Mesothelial cell of epicardium (in vitro differentiated cells): Measurements from ENCODE around the gene ARHGAP27. TPM values are rescaled to one million over a fixed set of nuclear protein-coding genes. Genes with fewer than 3 reads are reported as not detected.

Experiments used
- DNase-seq, 2 experiments: peaks; one replicate each; pipeline ENCODE4 v3.0.0; 2021; ENCODE audit warnings: low spot score in 2 of 2; ENCODE audit not compliant: unreplicated experiment in 2 of 2
- H3K27ac Mint-ChIP-seq: 2 replicates; pipeline ENCODE4 v1.8.0; 2021; ENCODE audit warnings: mixed read lengths
- H3K27me3 Mint-ChIP-seq: 2 replicates; pipeline ENCODE4 v1.8.0; 2021; ENCODE audit warnings: low read depth, mixed read lengths
- H3K36me3 Mint-ChIP-seq: 2 replicates; pipeline ENCODE4 v1.8.0; 2021; ENCODE audit warnings: mixed read lengths
- H3K4me1 Mint-ChIP-seq: 2 replicates; pipeline ENCODE4 v1.8.0; 2021; ENCODE audit warnings: mixed read lengths
- H3K4me3 Mint-ChIP-seq: 2 replicates; pipeline ENCODE4 v1.8.0; 2021; ENCODE audit warnings: mild to moderate bottlenecking, moderate library complexity, mixed read lengths
- H3K9me3 Mint-ChIP-seq: 2 replicates; pipeline ENCODE4 v1.8.0; 2021; ENCODE audit warnings: mixed read lengths
- total RNA-seq: library from RNA; stranded (reverse); gene quantifications from 3 replicates; pipeline ENCODE4 v1.2.1, GENCODE V29; 2021
- TF ChIP-seq, protein P1 (sequence below): fragments of 200-600 bp; sonication (generic); IDR thresholded peaks from one replicate; pipeline ENCODE4 v1.5.0; 2021; ENCODE audit warnings: antibody characterized with exemption; ENCODE audit not compliant: unreplicated experiment

Gene ARHGAP27
- total RNA-seq, 1 donor from 2014 or later = 16.8 TPM

DNA sequence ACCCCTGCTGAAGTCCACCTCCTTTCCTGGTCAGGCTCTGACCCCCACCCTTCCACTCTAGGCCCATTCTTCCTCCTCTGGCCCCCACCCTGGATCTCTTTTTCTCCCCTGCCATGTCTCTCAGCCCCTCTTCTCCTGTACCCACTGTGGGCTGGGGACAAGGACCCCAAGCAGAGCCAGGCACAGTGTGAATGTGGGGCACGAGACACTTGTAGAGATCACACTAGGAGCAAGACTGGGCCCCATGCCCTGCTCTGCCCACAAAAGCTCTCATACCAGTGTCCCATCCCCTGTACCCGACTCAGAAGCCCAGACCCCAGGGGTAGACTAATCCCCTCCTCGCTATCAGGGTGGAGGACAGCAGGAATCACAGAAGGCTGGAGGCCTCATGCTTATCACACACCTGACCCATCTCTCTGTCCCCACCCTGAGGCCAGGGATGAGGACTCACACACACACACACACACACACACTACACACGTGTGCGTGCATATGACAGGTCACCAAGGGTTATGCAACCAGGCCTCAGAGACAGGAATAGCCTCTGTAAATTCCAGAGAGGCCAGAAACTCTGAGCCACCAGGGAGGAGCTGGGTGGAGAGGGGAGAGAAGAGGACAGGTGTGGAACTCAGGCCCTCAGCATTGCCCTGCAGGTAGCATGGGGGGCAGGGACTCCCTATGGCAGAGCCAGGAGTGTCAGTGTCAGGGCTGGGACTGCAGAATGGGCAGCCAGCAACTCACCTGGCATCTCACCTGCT is 21.1 kb downstream of the ARHGAP27 start:
- H3K4me1 Mint-ChIP-seq = peaks cover 15% of the 10 kb centered on the region
- DNase-seq = no peak
- peaks cover 1% of the 10 kb centered on the region for H3K36me3 Mint-ChIP-seq
- no peak overlapping the region for H3K27ac Mint-ChIP-seq
- no peaks in the 10 kb centered on the region for H3K9me3 Mint-ChIP-seq
- H3K27me3 Mint-ChIP-seq = no peaks in the 10 kb centered on the region
- TF ChIP-seq, protein P1, sequence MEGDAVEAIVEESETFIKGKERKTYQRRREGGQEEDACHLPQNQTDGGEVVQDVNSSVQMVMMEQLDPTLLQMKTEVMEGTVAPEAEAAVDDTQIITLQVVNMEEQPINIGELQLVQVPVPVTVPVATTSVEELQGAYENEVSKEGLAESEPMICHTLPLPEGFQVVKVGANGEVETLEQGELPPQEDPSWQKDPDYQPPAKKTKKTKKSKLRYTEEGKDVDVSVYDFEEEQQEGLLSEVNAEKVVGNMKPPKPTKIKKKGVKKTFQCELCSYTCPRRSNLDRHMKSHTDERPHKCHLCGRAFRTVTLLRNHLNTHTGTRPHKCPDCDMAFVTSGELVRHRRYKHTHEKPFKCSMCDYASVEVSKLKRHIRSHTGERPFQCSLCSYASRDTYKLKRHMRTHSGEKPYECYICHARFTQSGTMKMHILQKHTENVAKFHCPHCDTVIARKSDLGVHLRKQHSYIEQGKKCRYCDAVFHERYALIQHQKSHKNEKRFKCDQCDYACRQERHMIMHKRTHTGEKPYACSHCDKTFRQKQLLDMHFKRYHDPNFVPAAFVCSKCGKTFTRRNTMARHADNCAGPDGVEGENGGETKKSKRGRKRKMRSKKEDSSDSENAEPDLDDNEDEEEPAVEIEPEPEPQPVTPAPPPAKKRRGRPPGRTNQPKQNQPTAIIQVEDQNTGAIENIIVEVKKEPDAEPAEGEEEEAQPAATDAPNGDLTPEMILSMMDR = no peak
- no peak overlapping the region for H3K4me3 Mint-ChIP-seq

DNA sequence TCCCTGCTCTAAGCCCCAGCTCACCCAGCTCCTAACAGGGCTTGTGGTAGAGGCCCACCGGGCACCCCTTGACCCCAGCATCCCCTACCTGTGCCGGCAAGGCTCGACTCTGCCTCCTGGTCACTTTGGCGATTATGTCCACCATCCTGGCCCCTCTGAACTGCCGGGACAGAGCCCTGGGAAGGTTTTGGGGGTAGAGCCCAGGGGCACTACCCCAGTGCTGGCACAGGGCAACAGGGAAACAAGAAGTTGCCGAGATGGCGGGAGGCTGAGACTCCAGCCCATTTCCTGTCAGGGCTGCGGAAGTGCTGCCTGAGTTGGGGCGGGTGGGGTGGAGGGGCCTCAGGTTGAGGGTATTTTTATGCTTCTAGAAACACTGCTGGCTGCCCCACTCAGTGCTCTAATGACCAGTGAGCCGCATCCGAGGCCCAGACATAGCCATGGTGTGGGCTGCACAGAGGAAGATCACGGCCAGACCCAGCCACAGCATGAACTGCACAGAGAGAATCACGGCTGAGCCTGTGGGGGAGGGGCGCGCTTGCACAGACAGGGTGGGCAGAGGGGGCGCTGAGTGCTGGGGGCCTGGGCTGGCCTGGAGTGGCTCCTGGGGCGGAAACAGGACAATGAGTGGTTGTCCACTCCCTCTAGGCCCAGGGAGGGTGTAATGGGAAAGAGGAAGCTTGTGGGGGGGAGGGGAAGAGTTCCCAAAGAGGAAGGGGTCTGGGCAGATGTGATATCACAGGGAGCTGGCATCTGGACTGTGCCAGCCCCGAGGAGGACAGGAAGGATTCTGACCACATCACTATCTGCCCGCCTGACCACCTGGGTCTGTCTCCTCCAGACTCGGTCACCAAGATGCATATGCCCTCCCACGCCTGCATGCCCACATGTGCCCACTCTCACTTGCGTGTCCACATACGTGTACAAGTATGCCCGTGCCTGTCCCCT is 22.3 kb downstream of the ARHGAP27 start:
- H3K4me1 Mint-ChIP-seq = peaks cover 19% of the 10 kb centered on the region
- H3K4me3 Mint-ChIP-seq = no peak overlapping the region
- H3K9me3 Mint-ChIP-seq = no peaks in the 10 kb centered on the region
- TF ChIP-seq, protein P1 = no peak
- no peak for DNase-seq
- H3K27me3 Mint-ChIP-seq = no peaks in the 10 kb centered on the region
- no peak overlapping the region for H3K27ac Mint-ChIP-seq
- H3K36me3 Mint-ChIP-seq = peaks cover 1% of the 10 kb centered on the region

DNA sequence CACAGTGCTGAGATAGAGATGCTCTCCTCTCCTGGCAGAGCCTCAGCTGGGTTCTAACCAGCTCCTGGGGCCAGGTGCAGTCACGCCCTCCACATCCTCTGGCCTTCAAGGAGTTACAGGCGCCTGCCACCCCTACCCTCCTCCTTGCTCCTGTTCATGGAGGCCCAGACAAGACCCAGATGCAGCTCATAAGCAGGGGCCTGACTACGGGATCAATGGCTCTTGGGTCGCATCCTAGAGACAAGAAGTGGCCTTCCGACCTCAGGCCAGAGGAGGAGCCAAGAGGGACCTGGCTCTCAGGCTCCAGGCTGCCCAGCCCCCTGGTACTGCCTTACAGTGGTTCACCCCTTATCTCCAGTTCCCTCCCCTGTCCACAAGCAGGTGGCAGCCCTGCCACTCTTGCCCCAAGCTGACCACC is 23.0 kb downstream of the ARHGAP27 start:
- Mint-ChIP-seq H3K27me3 (no peaks in the 10 kb centered on the region), H3K4me3 (no peak overlapping the region), H3K4me1 (peaks cover 19% of the 10 kb centered on the region), H3K36me3 (no peaks in the 10 kb centered on the region), H3K9me3 (no peaks in the 10 kb centered on the region), H3K27ac (no peak overlapping the region)
- TF ChIP-seq, protein P1 = no peak
- DNase-seq = no peak

DNA sequence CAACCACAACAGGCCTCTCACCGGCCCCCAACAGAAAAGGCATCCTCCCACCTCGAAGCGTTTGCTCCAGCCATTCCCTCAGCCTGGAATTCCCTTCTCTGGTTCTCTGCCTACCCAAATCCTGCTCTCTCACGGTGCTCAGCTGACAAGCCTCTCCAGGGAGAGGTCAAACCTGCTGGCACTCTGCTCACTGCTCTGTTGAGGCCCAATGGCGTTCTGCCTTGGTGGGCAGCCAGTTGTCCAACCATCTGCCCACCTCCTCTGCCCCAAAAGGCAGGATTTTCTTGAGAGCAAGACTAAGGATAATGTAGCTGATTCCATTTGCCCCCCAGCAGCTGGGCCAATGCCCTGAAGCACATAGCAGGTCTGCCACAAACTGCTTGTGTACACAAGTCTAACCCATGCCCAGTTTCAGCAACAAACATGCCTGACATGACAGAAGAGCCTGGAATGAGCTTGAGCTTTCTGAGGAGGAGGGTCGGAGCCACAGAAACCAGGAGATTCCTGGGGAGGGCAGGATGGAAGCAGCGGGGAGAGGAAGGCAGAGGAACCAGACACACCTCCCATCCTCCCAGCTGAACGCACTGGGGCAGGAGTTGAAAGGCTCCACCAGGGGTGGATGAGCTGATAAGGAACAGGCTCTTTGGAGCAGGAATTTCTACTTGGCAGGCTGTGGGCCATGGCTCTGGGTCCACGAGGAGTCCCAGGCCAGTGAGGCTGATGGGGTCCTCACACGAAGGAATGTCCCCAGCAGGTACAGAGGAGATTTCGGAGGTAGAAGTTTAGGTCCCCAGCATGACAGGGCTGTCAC is 23.9 kb downstream of the ARHGAP27 start:
- TF ChIP-seq, protein P1 = no peak
- Mint-ChIP-seq H3K4me1 (peaks cover 19% of the 10 kb centered on the region), H3K9me3 (no peaks in the 10 kb centered on the region), H3K27ac (peak overlapping the region; percentile 82), H3K36me3 (no peaks in the 10 kb centered on the region), H3K4me3 (no peak overlapping the region), H3K27me3 (no peaks in the 10 kb centered on the region)
- no peak for DNase-seq

- H3K27me3 Mint-ChIP-seq = no peaks in the 10 kb centered on the region
- H3K9me3 Mint-ChIP-seq = no peaks in the 10 kb centered on the region
- H3K4me3 Mint-ChIP-seq = peak overlapping the region; percentile 43
- no peak for DNase-seq
- H3K27ac Mint-ChIP-seq = no peak overlapping the region
- TF ChIP-seq, protein P1 = no peak
- peaks cover 19% of the 10 kb centered on the region for H3K4me1 Mint-ChIP-seq
- no peaks in the 10 kb centered on the region for H3K36me3 Mint-ChIP-seq
Observed at GRCh38 chr17:45406107-45406506, 26.6 kb downstream of the ARHGAP27 start.
